Panc1 (cell line): Measurements from ENCODE around the gene MACROD2. TPM values are rescaled to one million over a fixed set of nuclear protein-coding genes. Genes with fewer than 3 reads are reported as not detected.

ENCODE experiments used
- ATAC-seq: fragments of 200-7000 bp; cut with Tn5 transposase; 2 replicates; pipeline ENCODE4 v1.9.1; 2020; ENCODE audit warnings: mild to moderate bottlenecking, moderate library complexity
- BruUV-seq: library from RNA; stranded (reverse); fragments of 400-500 nt; replicated peaks from 2 replicates; lab custom pipeline; 2021; lab: Mats Ljungman, UMichigan
- CTCF ChIA-PET: fragments of 300-600 bp; sonication (Branson Sonifier 250); formaldehyde crosslinking; loops from one replicate; lab custom pipeline; 2022; ENCODE audit warnings: antibody characterized with exemption; lab: Charles Lee
- POLR2A ChIA-PET: fragments of 300-600 bp; sonication (Branson Sonifier 250); formaldehyde crosslinking; loops from one replicate; lab custom pipeline; 2022; ENCODE audit warnings: antibody characterized with exemption; lab: Charles Lee
- DNase-seq: peaks from one replicate; pipeline ENCODE4 v3.0.0-alpha.2; 2010; ENCODE audit warnings: low read depth, low spot score
- H3K27ac ChIP-seq: 2 replicates; pipeline ENCODE4 v1.5.1; 2011; ENCODE audit warnings: mild to moderate bottlenecking, low read length, inconsistent platforms
- H3K27me3 ChIP-seq: fragments of 200-500 bp; sonication (Bioruptor generic); 2 replicates; pipeline ENCODE4 v1.6.0; 2014; ENCODE audit warnings: low read length, inconsistent platforms; ENCODE audit not compliant: control insufficient read depth, insufficient read depth
- H3K36me3 ChIP-seq: fragments of 200-500 bp; sonication (Bioruptor generic); 2 replicates; pipeline ENCODE4 v1.5.1; 2014; ENCODE audit warnings: inconsistent platforms, mild to moderate bottlenecking, low read length, moderate library complexity; ENCODE audit not compliant: control insufficient read depth, insufficient read depth
- H3K4me1 ChIP-seq: 2 replicates; pipeline ENCODE4 v1.5.1; 2011; ENCODE audit warnings: inconsistent platforms, mild to moderate bottlenecking, low read length, moderate library complexity; ENCODE audit not compliant: control insufficient read depth, insufficient read depth
- H3K4me3 ChIP-seq, 2 experiments: 2 replicates each; pipeline ENCODE4 v1.5.1; 2011 to 2012; ENCODE audit warnings: low read depth in 2 of 2, low read length in 2 of 2, mild to moderate bottlenecking in 2 of 2, inconsistent platforms in 1 of 2, moderate library complexity in 1 of 2
- H3K9me3 ChIP-seq: fragments of 200-500 bp; sonication (Bioruptor generic); 2 replicates; pipeline ENCODE4 v1.5.1; 2014; ENCODE audit warnings: low read depth, mild to moderate bottlenecking, inconsistent platforms, low read length, moderate library complexity; ENCODE audit not compliant: control insufficient read depth, insufficient read depth
- POLR2AphosphoS5 ChIP-seq: IDR thresholded peaks from 2 replicates; pipeline ENCODE4 v1.6.1; 2012; ENCODE audit warnings: mild to moderate bottlenecking, low read depth, low read length, moderate library complexity
- REST ChIP-seq, 2 experiments: IDR thresholded peaks; 2 replicates each; pipeline ENCODE4 v1.6.1; 2011 to 2012; ENCODE audit warnings: low read depth in 2 of 2, control low read depth in 1 of 2, low read length in 1 of 2, mild to moderate bottlenecking in 1 of 2, moderate library complexity in 1 of 2; ENCODE audit not compliant: insufficient read depth in 1 of 2
- SIN3A ChIP-seq: IDR thresholded peaks from 2 replicates; pipeline ENCODE4 v1.6.1; 2012; ENCODE audit warnings: low read depth, mild to moderate bottlenecking, low read length, moderate library complexity, borderline replicate concordance; ENCODE audit not compliant: insufficient read depth
- TCF7L2 ChIP-seq: IDR thresholded peaks from 2 replicates; pipeline ENCODE4 v1.6.1; 2011; ENCODE audit warnings: mild to moderate bottlenecking, low read depth, low read length, inconsistent platforms
- in situ Hi-C: cut with HindIII; loops from 2 replicates; pipeline ENCODE4 v1.10.0; 2016; ENCODE audit warnings: low sequenced_read_pairs, low pct_unique_long_range_greater_than_20kb
- intact Hi-C: fragments of 100-400 bp; cut with micrococcal nuclease; formaldehyde crosslinking; loops from one replicate; pipeline ENCODE4 v1.10.0; 2022; ENCODE audit not compliant: unreplicated experiment
- total RNA-seq: library from RNA; stranded (reverse); gene quantifications from one replicate; pipeline ENCODE4 v1.2.1, GENCODE V29; 2021; ENCODE audit not compliant: unreplicated experiment
- TF ChIP-seq, protein P1 (sequence below): fragments of 450-650 bp; IDR thresholded peaks from 2 replicates; pipeline ENCODE4 v1.5.1; 2017; ENCODE audit warnings: mild to moderate bottlenecking

Gene MACROD2
- total RNA-seq, 1 experiment from 2014 or later = 1.2 TPM

DNA sequence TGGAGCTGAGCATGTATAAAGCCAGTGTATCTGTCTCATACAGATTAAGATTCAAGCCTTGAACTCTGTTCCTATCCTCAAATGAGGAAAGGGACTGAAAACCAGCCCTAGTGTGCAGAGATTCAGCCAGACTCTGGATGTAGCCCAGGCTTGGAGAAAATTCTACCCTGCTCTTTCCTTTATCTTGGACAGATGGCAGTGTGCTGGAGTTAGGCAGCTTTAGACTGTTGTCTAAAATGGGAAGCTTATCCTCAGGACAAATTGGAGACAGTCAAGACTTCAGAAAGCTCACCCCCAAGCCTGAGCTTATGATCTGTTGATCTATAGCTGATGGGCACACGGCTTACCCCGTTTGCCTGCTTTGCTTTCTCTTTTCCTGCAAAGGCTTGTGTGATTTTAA, 1520.4 kb downstream of the MACROD2 start:
- no peaks in the 10 kb centered on the region for H3K36me3 ChIP-seq
- no TSS peak for BruUV-seq
- intact Hi-C loops = no loop called here
- H3K9me3 ChIP-seq = no peaks in the 10 kb centered on the region
- POLR2A ChIA-PET = no interaction called here
- no peak overlapping the region for H3K4me3 ChIP-seq
- ATAC-seq (no peak), DNase-seq (no peak)
- no peaks in the 10 kb centered on the region for H3K4me1 ChIP-seq
- in situ Hi-C loops = no loop called here
- no peak overlapping the region for H3K27ac ChIP-seq
- TF ChIP-seq POLR2AphosphoS5 (no peak), TCF7L2 (no peak), REST (IDR thresholded peaks at IDR 0.05; ENCODE audit: insufficient read depth in 1 of 2, low read depth in 2 of 2, low read length in 1 of 2) (no peak), SIN3A (no peak)
- TF ChIP-seq, protein P1, sequence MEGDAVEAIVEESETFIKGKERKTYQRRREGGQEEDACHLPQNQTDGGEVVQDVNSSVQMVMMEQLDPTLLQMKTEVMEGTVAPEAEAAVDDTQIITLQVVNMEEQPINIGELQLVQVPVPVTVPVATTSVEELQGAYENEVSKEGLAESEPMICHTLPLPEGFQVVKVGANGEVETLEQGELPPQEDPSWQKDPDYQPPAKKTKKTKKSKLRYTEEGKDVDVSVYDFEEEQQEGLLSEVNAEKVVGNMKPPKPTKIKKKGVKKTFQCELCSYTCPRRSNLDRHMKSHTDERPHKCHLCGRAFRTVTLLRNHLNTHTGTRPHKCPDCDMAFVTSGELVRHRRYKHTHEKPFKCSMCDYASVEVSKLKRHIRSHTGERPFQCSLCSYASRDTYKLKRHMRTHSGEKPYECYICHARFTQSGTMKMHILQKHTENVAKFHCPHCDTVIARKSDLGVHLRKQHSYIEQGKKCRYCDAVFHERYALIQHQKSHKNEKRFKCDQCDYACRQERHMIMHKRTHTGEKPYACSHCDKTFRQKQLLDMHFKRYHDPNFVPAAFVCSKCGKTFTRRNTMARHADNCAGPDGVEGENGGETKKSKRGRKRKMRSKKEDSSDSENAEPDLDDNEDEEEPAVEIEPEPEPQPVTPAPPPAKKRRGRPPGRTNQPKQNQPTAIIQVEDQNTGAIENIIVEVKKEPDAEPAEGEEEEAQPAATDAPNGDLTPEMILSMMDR = no peak
- CTCF ChIA-PET = no interaction called here
- H3K27me3 ChIP-seq = no peaks in the 10 kb centered on the region

GRCh38 chr20:15520930-15521524, 1525.7 kb downstream of the MACROD2 start:
- no peaks in the 10 kb centered on the region for H3K9me3 ChIP-seq
- H3K4me1 ChIP-seq = no peaks in the 10 kb centered on the region
- CTCF ChIA-PET = no interaction called here
- H3K4me3 ChIP-seq = no peak overlapping the region
- POLR2A ChIA-PET = no interaction called here
- intact Hi-C loops = no loop called here
- in situ Hi-C loops = no loop called here
- H3K27me3 ChIP-seq = no peaks in the 10 kb centered on the region
- BruUV-seq = no TSS peak
- ATAC-seq (no peak), DNase-seq (no peak)
- no peaks in the 10 kb centered on the region for H3K36me3 ChIP-seq
- H3K27ac ChIP-seq = no peak overlapping the region
- TF ChIP-seq TCF7L2 = no peak
- no peak for TF ChIP-seq POLR2AphosphoS5
- TF ChIP-seq REST (IDR thresholded peaks at IDR 0.05; ENCODE audit: insufficient read depth in 1 of 2, low read depth in 2 of 2, low read length in 1 of 2) = no peak
- TF ChIP-seq SIN3A = no peak
- TF ChIP-seq, protein P1 = no peak
